Embryonic facial prominence (tissue), 1 donor: ENCODE data around the gene STKLD1.
"Not testable (repeated sequence)": the region's sequence is repeated elsewhere in the genome, so short reads cannot be mapped to it uniquely, and the experiment has no call there.

Source experiments
- DNase-seq: peaks from one replicate; pipeline ENCODE4 v3.0.0-alpha.2; 2016; ENCODE audit errors: extremely low spot score

Gene STKLD1

GRCh38 chr9:133362359-133363044 is 13.7 kb upstream of the STKLD1 start:
- DNase-seq, result no peak

DNA sequence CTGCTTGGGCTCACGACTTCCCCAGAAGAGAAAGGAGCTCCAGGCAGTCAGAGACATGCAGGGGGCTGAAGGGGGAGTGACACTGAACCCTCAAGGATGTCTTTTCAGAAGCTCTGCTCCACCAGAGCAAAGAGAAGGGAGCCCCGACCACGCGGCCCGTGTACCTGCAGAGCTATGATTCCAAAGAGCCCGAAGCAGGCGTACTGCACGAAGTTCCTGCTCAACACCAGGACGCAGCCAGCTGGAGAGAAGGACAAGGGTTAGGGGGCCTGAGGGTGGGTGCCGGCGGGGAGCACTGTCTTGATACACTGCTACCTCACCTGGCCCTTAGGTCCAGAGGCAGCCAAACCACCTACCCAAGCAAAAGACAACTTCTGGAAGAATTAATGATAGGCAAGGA is 9.7 kb upstream of the STKLD1 start:
- DNase-seq, result no peak

- no peak for DNase-seq
These were observed 8.9 kb upstream of the STKLD1 start for GRCh38 chr9:133367221-133367620.

DNA sequence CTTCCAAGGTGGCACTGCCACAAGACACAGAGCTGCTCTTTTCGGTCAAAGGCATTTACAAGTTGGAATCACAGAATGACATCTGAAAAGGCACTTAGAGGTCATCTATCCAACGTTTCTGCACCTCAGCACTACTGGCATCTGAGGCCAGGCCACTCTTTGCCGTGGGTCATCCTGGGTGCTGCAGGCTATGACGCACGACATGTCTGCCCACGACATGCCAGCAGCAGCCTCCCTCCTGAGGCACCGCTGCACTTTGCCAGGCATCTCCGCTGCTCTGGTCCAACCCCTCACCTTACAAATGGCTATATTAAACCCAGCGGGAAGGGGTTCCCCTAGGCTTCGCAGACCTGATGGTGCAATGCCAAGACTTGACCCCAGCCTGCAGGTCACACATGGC is 8.4 kb upstream of the STKLD1 start:
- DNase-seq, result no peak

DNA sequence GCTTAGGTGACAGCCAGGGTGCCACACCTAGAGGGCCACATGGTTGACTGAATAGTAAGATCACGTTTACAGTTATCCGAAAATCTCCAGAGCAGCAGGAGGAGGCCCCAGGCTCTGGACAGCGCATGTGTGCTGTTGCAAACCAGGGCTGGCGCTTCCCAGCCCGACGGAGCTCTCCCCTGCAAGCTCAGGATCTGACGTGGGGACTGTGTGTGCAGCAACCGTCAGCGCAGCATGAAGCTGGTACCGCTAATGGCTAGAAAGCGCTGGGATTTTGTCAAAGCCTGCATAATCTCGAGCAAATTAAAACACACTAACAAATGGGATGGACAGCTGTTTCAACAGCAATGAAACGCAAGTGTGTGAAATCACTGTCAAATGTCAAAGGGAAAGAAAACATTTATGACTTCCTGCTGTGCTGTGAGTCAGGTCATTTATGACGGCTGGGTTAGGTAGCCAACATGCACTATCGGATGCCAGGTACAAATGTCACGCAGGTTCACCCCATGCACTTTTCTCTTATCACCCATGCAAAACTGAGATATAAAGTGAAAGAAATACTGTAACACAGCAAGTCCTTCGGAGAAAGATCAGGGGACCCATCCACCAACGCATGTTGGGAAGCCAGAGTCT is 7.8 kb upstream of the STKLD1 start:
- DNase-seq, result no peak

GRCh38 chr9:133369422-133369821 is 6.7 kb upstream of the STKLD1 start:
- no peak for DNase-seq

GRCh38 chr9:133369933-133370332 is 6.2 kb upstream of the STKLD1 start:
- DNase-seq, result no peak

DNA sequence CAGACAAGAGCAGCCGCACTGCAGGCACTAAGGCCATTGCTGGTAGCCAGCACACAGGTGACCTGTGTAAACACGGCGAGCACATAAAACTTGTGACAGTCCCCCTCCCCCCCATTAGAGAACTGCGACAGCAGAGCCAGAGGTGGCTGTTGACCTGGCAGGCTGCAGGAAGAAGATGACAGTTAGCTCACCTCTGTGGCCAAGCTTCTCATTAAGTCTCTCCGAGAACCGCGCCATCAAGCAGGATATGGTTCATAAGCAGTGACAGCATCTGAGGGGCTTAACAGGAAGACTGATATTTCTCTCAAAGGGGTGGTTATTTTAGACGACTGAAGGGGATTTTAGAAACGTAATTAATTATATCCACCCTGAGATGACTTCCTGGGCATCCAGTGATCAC is 5.5 kb upstream of the STKLD1 start:
- DNase-seq, result no peak

DNA sequence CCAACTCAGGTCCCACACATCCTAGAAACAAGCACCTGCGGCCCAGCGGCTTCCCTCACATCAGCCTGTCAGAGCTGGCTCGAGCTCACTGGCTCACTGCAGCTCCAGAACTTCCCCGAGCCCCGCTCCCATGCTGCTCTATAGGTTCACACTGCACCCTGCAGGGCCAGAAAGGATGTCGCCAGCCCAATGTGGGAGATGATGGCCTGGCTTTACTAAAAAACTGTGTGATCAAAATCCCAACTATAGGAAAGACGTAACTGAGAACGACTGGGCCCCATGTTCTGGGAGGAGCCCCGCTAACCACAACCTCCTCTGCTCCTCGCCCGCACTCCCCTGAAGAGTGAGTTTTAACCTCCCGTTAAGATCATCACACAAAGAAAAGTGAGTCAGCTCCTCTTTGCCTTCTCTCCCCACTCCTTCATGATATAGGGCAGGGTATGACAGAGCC is 4.9 kb upstream of the STKLD1 start:
- DNase-seq, result no peak

DNA sequence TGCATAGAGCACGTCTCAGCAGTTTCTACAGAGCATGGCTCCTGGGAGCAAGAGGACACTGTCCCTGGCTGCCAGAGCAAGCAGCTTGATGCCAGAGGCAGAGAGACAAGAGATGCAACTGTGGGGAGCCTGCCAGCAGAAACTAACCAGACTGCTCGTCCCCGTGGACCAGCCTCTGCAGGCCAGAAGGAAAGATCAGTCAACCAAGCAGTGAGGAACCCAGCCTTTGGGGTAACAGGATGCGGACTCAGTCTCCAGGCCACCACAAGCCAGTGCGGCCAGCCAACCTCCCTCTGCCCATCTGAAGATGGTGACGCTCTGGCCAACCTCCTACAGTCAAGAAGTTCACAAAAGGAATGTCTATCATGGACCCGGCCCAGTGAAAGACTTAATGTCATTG is 4.0 kb upstream of the STKLD1 start:
- no peak for DNase-seq

- DNase-seq, result no peak
These were observed 1.5 kb upstream of the STKLD1 start for GRCh38 chr9:133374612-133375115.

DNA sequence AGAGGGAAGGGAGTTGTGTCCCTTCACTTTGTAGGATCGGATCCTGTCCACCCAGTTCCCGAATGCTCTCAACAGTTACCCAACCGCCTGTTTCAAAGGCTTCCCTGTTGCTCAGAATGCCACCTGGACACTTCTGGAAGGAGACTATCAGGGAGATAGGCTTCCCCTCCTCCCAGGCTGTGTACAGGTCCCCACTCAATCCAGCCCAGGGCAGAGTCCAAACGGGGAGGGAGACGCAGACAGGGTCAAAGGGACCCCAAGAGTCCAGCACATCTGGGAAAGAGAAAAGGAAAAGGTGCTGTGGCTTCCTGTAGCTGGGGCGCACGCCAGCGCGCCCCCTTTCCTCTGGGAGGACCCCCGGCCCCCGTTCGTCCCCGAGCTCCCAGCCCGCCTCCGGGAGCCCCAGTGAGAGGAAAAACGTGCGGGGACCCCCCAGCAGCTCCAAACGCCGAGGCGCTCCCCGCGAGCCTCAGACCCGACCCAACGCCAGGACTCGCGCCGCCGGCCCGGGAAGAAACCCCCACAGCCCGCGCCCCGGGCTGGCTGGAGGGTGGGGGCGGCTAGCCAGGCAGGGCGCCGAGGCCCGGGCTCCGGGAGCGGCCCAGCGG is 946 bp upstream of the STKLD1 start:
- no peak for DNase-seq

DNA sequence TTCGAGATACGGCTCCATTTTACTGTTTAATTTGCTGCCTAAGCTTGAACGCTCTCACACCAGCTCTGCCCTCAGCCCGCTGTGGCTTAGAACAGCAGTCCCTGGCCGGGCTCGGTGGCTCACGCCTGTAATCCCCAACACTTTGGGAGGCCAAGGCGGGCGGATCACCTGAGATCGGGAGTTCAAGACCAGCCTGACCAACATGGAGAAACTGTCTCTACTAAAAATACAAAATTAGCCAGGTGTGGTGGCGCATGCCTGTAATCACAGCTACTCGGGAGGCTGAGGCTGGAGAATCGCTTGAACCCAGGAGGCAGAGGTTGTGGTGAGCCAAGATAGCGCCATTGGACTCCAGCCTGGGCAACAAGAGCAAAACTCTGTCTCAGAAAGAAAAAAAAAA is 1.1 kb downstream of the STKLD1 start:
- not testable (repeated sequence) for DNase-seq

GRCh38 chr9:133377721-133378216 is 1.6 kb downstream of the STKLD1 start:
- no peak for DNase-seq

- no peak for DNase-seq
These were observed 2.3 kb downstream of the STKLD1 start for GRCh38 chr9:133378408-133378962.

GRCh38 chr9:133379153-133380086 is 3.3 kb downstream of the STKLD1 start:
- DNase-seq, result no peak

DNA sequence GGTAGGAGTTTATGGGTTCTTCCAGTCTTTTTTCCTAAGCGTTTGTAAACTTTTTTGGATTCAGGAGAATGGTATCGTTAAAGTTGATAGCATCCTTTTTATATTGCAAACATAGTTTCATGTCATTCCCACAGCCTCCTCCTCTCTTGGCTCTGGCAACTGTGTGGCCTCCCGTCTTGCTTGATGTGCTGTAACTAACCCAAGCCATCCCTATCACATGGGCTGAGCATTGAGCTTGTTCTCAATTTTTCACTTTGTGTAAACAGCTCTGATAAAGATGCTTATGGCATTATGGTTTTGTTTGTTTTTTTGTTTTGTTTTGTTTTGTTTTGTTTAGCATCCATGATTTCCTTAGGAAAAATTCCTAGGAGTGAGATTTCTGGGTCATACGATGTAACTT is 4.6 kb downstream of the STKLD1 start:
- no peak for DNase-seq

DNA sequence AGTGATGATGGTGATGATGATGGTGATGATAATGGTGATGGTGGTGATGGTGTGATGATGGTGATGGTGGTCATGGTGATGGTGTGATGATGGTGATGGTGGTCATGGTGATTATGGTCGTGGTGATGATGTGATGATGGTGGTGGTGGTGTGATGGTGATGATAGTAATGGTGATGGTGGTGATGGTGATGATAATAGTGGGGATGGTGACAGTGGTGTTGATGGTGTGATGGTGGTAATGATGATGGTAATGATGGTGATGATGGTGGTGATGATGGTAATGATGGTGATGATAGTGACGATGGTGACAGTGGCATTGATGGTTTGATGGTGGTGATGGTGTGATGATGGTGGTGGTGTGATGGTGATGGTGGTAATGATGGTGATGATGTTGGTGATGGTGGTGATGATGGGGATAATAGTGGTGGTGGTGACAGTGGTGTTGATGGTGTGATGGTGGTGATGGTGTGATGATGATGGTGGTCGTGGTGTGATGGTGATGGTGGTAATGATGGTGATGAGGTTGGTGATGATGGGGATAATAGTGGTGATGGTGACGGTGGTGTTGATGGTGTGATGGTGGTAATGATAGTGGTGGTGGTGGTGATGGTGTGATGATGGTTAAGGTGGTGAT is 6.5 kb downstream of the STKLD1 start:
- DNase-seq, result no peak

- no peak for DNase-seq
These were observed 7.3 kb downstream of the STKLD1 start for GRCh38 chr9:133383438-133383837.

GRCh38 chr9:133384736-133385321 is 8.7 kb downstream of the STKLD1 start:
- no peak for DNase-seq

DNA sequence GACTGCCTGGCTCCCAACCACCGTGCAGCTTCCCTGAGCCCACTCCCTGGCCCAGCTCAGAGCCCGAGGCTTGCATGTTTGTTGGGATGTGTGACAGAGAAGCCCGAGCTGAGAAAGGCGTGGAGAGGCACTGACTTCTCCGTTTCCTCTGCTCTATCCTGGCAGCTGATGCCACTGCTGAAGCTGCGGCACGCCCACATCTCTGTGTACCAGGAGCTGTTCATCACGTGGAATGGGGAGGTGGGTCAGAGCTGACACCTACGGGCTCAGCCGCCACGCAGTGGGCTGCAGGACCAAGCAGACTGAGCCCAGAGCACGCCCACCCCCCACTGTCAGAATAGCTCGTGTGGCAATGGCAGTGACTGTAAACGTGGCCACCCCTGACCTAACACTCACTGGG is 9.3 kb downstream of the STKLD1 start:
- DNase-seq, result no peak
